HG03196 (cell line): ENCODE data around the gene CDCA3.

Experiments
- ATAC-seq: cut with Tn5 transposase; IDR thresholded peaks from one replicate; pipeline ENCODE4 v1.9.1; 2021; ENCODE audit not compliant: unreplicated experiment

The CDCA3 gene

GRCh38 chr12:6822426-6823135 is 28.5 kb downstream of the CDCA3 start:
- no peak for ATAC-seq

GRCh38 chr12:6821591-6822425 is 29.3 kb downstream of the CDCA3 start, which contains the start of gene GPR162:
Gene GPR162 (plus strand): TSS chr12:6821821. CDS start chr12:6823899, 2,078 bp downstream.
- ATAC-seq = no peak

- ATAC-seq = no peak
These were observed 30.9 kb downstream of the CDCA3 start for GRCh38 chr12:6820166-6820565.

- ATAC-seq = no peak
These were observed 31.7 kb downstream of the CDCA3 start for GRCh38 chr12:6819106-6820030.

GRCh38 chr12:6818645-6819044 is 32.4 kb downstream of the CDCA3 start:
- ATAC-seq = no peak

GRCh38 chr12:6818222-6818621 is 32.9 kb downstream of the CDCA3 start:
- no peak for ATAC-seq

GRCh38 chr12:6817662-6818157 is 33.4 kb downstream of the CDCA3 start:
- ATAC-seq = no peak

GRCh38 chr12:6817098-6817497 is 34.0 kb downstream of the CDCA3 start:
- ATAC-seq = no peak

GRCh38 chr12:6816598-6816997 is 34.5 kb downstream of the CDCA3 start:
- ATAC-seq = no peak

GRCh38 chr12:6813363-6813762 is 37.7 kb downstream of the CDCA3 start:
- ATAC-seq = no peak

GRCh38 chr12:6810758-6811157 is 40.3 kb downstream of the CDCA3 start:
- no peak for ATAC-seq

GRCh38 chr12:6809056-6809455 is 42.0 kb downstream of the CDCA3 start:
- no peak for ATAC-seq

- ATAC-seq = no peak
These were observed 43.9 kb downstream of the CDCA3 start for GRCh38 chr12:6807170-6807569.

GRCh38 chr12:6799147-6799546 is 51.9 kb downstream of the CDCA3 start:
- ATAC-seq = no peak
